NCI-H187 treated with DMSO at 0.1 percent for 48 hours (cell line): ENCODE results near the gene PRDM2.

Experiments
- DNase-seq: peaks from one replicate; lab custom pipeline; 2025; lab: John Stamatoyannopoulos, UW

The PRDM2 gene

DNA sequence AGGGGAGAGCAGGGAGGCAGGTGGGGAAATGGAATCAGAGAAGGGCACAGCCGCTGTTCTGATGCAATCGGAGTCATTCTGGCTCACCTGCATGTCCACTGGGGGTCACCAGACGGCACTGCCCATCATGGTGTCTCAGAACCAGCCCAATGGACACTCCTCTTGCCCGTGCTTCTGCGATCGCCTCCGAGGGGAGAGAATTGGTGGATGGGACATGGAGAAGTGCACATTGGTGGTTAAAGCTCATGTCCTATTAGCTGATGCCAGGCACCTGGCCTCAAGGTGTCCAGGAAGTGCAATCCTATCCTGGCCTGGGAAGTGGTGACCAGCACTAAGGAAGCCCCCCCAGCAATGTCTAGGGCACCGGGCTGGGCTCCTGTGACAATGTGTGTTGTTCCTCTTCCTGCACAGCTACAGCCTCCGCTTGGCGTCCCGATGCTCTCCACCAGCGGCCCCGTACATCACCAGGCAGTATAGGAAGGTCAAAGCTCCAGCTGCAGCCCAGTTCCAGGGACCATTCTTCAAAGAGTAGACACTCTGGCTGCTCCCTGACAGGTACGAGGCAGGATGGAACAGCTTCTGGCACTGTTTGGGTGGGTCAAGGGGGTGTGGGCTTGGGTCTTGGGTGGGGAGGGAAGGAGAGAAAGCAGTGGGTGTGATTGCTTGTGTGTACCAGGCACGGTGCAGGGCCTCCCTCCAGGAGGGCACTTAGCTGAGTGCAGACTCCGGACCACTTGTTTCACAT, 116.2 kb downstream of the PRDM2 start:
- no peak for DNase-seq

DNA sequence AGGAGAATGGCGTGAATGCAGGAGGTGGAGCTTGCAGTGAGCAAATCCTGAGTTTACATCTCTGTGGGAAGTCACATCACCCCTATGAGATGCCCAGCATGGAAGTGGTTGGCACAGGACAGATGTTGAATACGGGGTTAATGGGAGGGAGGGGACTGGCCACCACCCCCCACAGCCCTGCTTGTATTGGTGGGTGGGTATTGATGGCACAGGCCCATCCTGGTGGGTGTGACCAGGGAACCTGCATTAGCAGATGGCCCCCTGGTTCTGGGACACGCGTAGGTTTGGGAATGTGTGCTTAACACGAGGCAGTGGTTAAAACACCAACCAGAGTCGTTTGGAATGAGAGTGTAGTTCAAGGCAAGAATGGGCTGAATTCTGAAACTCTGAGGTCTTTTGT, 117.9 kb downstream of the PRDM2 start:
- DNase-seq: no peak

DNA sequence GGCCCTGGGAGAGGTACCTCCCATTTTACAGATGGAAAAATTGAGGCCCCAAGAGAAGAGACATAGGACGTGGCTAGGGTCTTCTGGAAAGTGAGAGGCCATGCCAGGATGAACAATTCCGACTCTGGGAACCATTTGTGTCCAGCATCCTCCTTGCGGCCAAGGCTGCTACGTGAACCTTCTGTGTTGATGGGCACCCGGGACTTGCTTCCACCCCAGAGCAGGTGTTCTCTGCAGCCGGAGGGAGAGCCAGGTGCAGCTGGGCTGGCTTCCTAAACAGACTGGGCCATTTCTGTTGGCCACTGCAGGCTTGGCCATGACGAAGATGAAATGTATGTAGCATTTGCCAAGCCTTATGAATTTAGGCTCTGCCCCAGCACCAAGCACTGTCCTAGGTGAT, 118.9 kb downstream of the PRDM2 start:
- no peak for DNase-seq

GRCh38 chr1:13819642-13820041, 119.7 kb downstream of the PRDM2 start:
- DNase-seq: no peak

DNA sequence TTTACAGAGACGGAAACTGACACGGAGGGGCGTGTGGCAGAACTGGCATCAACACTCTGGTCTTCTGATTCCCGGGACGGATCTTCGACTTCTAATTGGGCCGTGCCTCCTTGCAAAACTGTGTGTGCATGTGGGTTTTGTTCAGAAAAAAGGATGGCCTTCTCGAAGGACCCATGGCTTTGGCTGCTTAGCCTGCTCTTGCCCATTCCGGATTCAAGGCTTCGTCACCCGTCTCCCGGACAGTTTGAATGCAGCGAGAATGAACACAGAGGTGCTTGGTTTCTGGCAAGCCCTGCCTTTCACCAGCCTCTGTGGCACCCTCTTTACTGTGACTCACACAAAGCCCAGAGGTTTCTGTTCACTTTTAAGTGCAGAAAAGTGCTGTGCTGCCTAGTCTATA, 120.1 kb downstream of the PRDM2 start:
- DNase-seq: no peak

DNA sequence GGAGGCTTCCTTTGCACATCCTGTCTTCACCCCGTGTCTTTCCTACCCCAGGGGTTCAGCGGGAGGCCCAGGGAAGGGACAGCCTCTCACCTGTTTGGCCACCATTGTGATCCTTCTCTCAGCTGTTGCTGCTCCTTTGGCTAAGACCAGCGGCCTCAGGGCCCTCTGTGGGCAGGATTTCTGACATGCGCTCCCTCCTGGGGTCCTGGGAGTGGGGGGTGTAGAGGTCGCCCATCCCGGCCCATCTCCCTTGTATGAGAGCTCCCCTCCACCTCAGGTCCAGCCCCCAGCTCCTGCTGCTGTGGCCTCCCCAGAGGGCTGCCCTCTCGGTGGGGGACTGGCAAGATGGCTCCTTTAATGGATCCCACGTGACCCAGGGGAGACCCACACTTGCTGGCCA, 120.5 kb downstream of the PRDM2 start:
- no peak for DNase-seq

GRCh38 chr1:13823126-13823880, 123.3 kb downstream of the PRDM2 start:
- no peak for DNase-seq

GRCh38 chr1:13823936-13824335, 123.9 kb downstream of the PRDM2 start:
- no peak for DNase-seq

- no peak for DNase-seq
These were observed 124.6 kb downstream of the PRDM2 start for GRCh38 chr1:13824626-13825025.

- no peak for DNase-seq
These were observed 125.0 kb downstream of the PRDM2 start for GRCh38 chr1:13825033-13825432.

GRCh38 chr1:13826009-13826408, 126.0 kb downstream of the PRDM2 start:
- DNase-seq: no peak

- no peak for DNase-seq
These were observed 126.6 kb downstream of the PRDM2 start for GRCh38 chr1:13826591-13826990.

- no peak for DNase-seq
These were observed 128.6 kb downstream of the PRDM2 start for GRCh38 chr1:13828454-13829151.

DNA sequence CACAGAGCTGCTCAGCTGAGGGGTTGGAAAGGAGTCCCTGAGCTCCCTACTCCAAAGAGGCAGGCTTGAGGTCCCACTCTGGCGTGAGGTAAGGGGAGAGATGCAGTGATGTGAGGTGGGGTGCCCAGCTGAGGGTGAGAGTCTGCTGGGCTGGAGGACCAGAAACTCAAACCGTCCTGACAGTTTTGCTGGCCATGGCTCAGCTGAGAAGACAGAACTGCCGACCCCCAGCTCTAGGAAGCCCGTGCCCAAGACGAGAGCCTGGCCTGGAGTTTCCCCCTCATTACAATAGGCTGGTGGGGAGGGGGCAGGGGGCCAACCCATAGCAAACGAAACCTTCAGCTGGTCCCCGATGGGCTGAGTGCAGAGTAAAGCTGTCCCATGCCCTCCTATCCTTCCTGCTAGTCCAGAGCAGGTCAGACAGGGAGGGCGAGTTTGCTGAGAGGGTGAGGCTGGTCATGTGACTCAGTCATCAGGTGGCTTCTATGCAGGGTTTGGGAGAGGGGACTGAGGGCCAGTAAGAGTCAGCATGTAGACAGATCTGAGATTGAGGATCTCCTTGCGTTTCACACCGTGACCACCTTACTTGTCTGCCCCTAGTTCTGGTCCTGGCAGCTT, 129.3 kb downstream of the PRDM2 start:
- DNase-seq: no peak

- no peak for DNase-seq
These were observed 130.2 kb downstream of the PRDM2 start for GRCh38 chr1:13830170-13830569.

DNA sequence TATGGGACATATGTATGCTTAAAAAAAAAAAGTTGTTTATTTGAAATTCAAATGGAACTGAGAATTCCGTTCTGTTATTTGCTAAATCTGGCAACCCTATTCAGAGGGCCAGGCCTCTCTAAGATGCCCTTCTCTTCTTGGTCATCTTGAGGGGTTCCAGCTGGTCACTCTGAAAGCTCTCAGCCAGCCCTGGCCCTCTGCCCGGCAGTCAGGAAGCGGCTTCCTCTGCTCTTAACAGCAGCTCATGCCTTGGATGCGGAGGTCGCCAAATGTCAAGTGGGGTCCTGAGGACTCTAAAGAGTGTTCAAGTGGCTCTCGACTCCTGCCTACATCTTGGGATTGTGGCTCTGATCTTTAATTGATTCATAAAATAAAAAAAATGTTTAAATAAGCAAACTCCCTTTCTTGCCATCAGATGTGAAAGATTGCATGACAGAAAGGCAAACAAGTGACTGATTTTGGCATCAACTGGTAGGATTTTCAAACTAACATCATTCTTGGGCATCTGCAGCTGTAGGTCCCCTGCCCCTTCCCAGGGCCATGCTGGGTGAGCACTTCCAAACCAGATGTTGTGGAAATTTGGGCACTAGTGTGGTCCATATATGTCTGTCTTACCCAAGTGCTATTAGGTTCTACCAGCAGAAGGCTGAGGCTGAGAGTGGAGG, 130.8 kb downstream of the PRDM2 start:
- no peak for DNase-seq

DNA sequence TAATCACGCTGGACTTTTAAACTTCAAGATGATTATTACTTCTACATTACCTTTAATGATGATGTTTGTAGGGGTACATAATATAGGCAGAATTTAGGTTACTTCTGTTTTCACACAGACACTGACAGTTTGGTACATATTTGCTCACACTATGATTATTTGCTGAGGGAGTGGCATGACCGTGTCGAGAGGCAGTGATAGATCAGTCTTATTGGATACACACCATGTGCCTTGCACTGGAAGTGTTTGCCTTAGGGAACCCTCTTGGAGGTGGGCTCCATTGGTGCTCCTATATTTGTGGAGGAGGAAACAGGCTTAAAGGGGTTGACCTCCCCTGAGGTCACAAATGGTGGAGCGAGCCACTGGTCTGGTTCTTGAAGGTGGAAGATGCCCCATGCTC, 132.1 kb downstream of the PRDM2 start:
- DNase-seq: no peak

- DNase-seq: peak; percentile 49
These were observed 132.5 kb downstream of the PRDM2 start for GRCh38 chr1:13832536-13832935.

DNA sequence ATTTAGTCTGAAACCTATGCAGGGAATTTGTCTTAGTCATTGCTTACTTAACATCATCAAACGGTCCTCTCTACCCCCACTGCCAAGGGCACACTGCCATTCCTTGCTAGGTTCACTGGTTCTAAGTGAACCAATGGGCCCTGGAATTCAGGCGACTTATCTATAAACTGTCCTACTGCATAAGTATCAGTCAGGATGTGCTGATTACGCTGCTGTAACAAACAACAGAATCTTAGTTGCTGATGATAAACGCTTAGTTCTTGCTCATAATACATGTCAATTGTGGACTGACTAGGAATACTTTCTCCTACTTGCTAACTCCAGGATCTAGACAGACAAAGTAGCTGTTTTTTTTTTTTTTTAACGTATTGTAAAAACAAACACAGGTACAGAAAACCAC, 136.1 kb downstream of the PRDM2 start:
- DNase-seq: no peak

DNA sequence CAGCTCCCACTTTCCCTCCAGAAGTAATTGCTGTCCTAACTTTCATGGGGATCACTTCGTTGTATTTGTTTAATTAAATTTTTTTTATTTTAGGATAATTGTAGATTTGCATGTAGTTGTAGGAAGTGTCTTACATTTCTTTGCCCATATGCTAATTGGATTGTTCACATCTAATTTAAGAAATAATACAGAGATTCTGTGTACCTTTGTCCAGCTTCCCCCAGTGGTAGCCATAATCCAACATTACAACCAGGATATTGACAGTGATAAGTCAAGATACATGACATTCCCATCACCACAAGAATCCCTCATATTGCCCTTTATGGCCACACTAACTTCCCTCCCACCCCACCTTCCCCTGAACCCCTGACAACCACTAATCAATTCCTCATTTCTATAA, 136.6 kb downstream of the PRDM2 start:
- DNase-seq: no peak

GRCh38 chr1:13838236-13838635, 138.2 kb downstream of the PRDM2 start:
- no peak for DNase-seq

- DNase-seq: no peak
These were observed 142.5 kb downstream of the PRDM2 start for GRCh38 chr1:13842497-13842896.
